ENCODE data around the gene TBCD. TPM values are rescaled to one million over a fixed set of nuclear protein-coding genes. Genes with fewer than 3 reads are reported as not detected.
"Not testable (repeated sequence)": the region's sequence is repeated elsewhere in the genome, so short reads cannot be mapped to it uniquely, and the experiment has no call there.

TBCD gene
- polyA plus RNA-seq, 3 donors, result 62.9 to 91.6 (median 74.2) TPM

DNA sequence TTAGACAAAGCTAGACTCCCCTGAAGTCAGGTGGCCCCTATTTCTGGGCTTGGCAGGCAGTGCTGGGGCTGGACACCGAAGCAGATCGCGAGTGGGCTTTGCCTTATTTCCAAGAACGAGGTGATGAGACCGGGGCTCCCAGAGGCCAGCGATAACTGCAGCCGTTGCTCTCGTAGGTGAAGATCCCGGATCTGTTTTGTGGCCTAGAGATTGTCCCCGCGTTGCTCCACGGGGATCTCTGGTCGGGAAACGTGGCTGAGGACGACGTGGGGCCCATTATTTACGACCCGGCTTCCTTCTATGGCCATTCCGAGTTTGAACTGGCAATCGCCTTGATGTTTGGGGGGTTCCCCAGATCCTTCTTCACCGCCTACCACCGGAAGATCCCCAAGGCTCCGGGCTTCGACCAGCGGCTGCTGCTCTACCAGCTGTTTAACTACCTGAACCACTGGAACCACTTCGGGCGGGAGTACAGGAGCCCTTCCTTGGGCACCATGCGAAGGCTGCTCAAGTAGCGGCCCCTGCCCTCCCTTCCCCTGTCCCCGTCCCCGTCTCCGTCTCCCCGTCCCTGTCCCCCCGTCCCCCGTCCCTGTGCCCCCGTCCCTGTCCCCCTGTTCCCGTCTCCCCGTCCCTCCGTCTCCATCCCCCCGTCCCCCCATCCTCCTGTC is 1.5 kb upstream of the TBCD start:
- no peak for DNase-seq (ENCODE audit: extremely low read depth in 1 of 11, low read depth in 9 of 11, low spot score in 4 of 11)

DNA sequence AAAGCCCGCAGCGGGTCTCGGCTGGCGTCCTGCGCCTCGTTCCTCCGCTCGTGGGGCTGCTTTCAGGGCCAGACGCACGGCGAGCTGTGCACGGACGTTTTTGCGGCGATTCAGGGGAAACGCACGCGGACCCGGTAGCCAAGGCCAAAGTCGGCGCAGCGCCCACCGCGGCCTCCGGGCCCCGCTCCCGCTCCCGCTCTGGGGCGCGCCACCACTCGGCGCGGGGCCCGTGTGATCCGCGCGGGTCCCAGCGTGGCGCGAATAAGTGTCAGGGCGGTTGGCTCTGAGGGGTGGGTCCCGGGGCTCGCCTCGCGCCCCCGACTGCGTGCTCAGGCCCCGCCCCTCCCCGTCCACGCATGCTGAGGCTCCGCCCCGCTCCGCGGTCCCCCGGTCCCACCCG is 694 bp upstream of the TBCD start:
- peak in 2 of 11 donors; percentile 19 to 52 for DNase-seq (ENCODE audit: extremely low read depth in 1 of 11, low read depth in 9 of 11, low spot score in 4 of 11)

DNA sequence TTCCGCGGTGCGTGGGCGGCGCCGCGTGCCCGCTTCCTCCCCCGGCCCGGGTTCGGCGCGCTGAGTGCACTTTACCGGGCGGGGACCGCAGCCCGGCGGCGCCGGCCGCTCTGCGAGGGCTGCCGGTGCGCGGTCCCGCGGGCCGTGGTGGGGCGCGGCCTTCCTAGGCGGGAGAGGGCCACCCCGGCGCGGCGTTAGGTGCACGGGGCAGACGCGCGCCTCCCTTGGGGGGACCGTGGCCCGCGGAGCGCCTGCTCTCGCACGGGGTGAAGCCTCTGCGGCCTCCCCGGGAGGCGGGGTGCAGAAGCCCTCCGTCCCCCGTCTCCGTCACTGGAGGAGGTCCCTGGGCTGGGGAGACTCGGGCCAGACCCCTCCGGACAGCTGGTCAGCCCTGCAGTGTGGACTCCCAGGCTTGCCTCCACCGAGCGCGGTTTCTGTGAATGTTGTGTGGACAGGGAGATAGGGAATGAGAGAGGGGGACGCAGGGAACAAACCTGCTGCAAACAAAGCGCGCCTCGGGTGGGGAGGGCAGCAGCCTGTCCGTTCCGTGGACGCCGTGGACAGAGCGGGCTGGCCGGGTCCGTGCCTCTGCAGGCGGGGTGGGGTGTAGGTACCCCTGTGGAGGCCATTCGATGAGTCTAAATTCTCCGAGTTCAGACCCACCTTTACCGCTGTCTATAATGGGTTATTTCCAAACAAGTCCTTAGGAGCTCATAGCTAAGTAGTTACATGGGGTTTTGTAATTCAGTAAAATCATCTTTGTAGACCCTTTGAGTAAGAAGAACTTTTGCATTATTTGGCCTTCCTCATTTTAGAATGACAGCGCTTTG is 721 bp downstream of the TBCD start:
- no peak for DNase-seq (ENCODE audit: extremely low read depth in 1 of 11, low read depth in 9 of 11, low spot score in 4 of 11)

DNA sequence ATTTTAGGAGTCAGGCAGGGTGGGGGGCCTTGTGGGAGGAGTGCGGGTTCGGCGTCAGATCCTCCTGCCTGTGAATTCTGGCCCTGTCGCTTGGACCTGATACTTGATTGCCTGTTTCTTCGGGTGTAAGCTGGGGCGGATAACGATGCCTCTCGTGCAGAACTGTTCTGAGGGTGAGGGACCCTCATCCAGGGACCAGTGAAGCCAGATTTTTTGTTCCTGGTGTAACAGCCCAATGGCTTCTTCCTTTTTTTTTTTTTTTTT is 1.3 kb downstream of the TBCD start:
- no peak for DNase-seq (ENCODE audit: extremely low read depth in 1 of 11, low read depth in 9 of 11, low spot score in 4 of 11)

DNA sequence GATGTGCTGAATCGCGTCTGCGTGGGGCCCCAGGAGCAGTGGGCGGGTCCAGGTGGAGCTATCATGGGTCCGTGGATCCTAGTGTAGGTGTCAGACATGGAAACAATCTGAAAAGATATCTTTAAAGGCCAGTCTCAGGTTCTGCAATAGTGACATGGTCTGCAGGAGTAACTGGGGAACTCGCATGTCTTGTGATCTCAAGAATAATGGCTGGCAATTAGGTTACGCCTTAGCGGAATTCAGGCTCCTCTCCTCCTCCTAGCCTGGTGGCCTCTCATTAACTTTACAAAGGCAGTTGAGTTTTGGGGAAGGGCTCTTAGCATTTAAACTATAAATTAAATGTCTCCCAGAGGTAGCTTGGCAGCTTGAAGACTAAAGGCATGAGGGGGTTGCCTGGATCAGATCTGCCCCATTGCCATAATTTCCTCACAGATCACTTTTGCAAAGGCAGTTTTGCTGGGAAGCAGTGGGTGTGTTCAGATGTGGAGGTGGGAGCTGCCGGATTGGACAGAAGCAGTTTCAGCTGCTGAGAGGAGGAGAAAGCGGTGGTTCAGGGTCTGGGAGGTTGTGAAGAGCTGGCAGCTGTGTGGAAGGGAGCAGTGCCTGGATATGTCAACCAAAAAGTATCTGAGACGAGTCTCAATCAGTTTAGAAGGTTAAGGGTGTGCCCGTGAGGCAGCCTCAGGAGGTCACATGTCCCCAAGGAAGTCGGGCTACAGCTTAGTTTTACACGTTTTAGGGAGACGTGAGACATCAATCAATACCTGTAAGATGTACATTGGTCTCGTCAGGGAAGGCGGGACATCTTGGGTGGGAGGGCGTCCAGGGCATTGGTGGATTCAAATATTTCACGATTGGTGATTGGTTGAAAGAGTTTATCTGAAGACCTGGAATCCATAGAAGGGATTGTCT is 2.7 kb downstream of the TBCD start:
- DNase-seq (ENCODE audit: extremely low read depth in 1 of 11, low read depth in 9 of 11, low spot score in 4 of 11), result peak in 2 of 11 donors; percentile 37 to 53

DNA sequence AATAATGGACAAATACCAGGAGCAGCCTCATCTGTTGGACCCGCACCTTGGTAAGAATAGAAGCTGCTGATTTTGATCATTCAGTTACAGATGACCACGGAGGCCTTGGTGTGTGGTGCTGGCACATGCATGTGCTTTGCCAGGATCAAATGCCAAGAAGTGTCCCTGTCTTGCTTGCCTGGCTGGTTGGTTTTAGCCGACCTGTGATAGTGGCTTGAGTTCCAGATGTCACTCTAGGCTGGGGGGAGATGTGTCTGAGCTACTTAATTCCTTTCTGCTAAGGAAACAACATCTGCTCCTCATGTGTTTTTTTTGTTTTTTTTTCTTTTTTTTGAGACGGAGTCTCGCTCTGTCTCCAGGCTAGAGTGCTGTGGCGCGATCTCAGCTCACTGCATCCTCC is 4.3 kb downstream of the TBCD start:
- no peak for DNase-seq (ENCODE audit: extremely low read depth in 1 of 11, low read depth in 9 of 11, low spot score in 4 of 11)

DNA sequence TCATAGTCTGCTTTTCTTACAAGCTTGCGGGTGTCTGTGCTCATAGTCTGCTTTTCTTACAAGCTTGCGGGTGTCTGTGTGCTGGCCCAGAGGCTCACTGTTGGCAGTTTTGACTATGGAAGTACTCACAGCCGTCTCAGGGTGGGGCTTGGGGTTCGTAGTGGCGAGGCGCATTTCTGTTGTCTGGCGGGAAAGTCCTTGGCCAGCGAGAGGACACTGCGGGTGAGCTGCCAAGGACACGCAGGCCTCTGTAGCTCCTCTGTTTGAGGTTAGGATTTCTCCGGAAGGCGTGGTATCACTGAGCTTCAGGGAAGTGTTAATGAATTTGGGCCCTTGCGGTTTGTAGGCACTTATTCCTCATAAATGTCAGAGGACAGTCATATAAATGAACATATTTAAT is 13.5 kb downstream of the TBCD start:
- DNase-seq (ENCODE audit: extremely low read depth in 1 of 11, low read depth in 9 of 11, low spot score in 4 of 11), result no peak

DNA sequence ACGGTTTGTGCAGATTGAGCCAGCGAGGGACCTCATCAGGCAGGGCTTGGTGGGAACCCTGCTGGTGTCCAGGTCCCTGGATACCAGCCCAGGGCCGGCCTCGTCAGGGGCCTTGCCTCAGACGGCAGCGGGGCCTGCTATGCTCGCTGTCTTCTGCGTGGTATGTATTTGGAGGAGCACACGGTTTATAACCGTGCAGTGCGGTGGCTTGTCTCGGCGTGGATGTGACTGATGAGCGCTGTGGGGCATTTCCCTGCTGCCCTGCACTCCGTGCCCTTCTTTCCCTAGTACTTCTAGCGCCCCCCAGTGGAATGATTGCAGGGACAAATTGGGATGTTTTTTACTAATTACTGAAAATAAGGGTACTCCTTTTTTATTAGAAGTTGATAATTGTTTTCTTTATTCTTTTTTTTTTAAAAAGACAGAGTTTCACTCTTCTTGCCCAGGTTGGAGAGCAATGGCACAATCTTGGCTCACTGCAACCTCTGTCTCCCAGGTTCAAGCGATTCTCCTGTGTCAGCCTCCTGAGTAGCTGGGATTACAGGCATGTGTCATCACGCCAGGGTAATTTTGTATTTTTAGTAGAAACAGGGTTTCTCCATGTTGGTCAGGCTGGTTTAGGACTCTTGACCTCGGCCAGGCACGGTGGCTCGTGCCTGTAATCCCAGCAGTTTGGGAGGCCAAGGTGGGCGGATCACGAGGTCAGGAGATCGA is 15.3 kb downstream of the TBCD start:
- no peak for DNase-seq (ENCODE audit: extremely low read depth in 1 of 11, low read depth in 9 of 11, low spot score in 4 of 11)

DNA sequence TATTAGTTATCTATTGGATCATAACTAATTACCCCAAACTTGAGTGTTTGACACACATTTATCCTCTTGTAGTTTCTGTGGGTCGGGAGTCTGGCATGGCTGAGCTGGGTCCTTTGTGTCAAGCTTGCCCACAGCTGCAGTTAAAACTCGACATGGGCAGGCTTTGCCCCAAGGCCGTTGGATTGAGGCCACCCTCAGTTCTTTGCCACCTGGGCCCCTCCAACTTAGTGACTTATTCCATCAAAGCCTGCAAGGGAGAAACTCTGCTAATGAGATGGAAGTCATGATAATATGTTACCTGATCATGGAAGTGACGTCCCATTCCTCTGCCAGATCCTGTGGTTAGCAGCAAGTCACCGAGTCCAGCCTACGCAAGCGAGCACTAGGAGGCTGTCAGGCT is 17.2 kb downstream of the TBCD start:
- no peak for DNase-seq (ENCODE audit: extremely low read depth in 1 of 11, low read depth in 9 of 11, low spot score in 4 of 11)

DNA sequence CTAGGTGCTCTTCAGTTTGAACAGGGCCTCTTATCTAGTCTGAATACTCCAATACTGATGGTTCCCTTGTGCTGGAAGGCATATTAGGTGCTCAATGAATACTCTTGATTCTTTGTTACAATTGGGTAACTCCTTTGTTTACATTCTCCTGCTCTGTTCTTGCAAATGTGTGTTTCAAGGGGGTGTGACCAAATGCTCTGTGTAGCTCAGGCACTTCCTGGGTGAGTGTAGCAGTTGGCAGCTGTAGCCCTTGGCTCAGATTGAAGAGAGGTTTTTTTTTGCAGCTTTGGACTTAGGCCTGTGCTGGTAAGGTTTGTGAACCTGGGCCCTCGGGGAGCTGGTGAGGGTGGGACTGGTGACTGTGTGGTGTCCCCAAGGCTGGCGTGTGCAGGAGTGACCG is 20.2 kb downstream of the TBCD start:
- no peak for DNase-seq (ENCODE audit: extremely low read depth in 1 of 11, low read depth in 9 of 11, low spot score in 4 of 11)

DNA sequence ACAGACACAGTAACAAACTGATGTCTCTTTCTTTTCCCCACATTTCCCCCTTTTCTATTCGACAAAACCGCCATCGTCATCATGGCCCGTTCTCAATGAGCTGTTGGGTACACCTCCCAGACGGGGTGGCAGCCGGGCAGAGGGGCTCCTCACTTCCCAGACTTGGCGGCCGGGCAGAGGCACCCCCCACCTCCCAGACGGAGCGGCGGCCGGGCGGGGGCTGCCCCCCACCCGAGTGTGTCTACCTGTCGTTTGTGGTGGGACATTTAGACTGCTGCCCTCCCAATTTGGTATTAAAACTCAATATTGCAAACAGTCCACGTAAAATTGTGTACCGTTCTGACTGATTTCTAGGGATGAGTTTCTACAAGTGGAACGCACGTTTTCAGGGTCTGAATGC is 22.6 kb downstream of the TBCD start:
- not testable (repeated sequence) for DNase-seq (ENCODE audit: extremely low read depth in 1 of 11, low read depth in 9 of 11, low spot score in 4 of 11)

DNA sequence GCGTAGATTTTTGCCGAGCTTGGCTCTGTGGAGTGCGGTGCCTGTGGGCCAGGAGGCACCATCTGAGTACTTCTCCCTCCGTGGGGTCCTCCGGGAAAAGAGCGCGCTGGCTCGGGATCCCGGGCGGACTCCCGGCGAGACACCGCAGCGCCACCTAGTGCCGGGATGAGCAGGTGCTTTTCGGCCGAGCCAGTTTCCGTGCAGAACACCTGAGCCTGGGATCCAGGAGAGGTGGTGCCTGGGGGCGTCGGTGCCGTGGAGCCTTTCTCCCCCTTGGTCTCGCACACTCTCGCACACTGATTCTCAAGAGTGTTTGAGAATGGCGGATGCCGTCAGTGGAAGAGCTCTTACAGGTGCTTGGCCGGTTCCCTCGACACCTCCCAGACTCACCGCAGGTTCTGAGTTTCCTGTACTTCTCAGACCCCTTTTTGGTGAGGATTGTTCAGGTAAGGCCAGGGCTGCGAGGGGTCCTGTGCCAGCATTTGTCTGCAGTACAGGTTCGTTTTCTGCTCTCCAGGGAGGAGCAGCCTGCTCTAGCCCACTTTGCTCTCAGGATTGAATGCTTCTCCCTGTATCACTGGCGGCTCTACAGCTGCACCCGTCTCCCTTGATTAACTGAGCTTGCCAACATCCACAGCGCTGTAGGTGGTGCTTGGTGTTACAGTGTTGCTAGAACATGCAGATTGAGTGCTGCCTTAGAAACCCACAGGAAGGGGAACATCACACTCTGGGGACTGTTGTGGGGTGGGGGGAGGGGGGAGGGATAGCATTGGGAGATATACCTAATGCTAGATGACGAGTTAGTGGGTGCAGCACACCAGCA is 23.3 kb downstream of the TBCD start:
- peak in 4 of 11 donors; percentile 37 to 58 (median 43) for DNase-seq (ENCODE audit: extremely low read depth in 1 of 11, low read depth in 9 of 11, low spot score in 4 of 11)

DNA sequence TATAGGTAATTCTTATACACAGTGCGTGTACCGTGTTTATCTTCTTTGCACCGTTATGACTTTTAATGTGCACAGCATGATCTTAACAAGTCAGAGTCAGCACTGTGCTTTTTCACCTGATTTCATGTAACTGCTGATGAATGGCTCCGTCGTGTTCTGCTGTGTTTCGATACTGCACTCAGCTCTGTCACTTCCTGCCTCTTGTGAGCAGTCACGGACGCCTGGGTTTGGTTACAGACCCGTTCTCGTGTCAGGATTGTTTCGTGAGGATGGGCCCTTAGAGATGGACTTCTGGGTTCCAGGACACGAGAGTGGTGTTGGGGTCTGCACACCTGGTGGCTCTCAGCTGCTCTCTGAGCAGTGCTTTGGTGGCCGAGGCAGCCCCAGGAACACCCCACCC is 24.6 kb downstream of the TBCD start:
- no peak for DNase-seq (ENCODE audit: extremely low read depth in 1 of 11, low read depth in 9 of 11, low spot score in 4 of 11)

DNA sequence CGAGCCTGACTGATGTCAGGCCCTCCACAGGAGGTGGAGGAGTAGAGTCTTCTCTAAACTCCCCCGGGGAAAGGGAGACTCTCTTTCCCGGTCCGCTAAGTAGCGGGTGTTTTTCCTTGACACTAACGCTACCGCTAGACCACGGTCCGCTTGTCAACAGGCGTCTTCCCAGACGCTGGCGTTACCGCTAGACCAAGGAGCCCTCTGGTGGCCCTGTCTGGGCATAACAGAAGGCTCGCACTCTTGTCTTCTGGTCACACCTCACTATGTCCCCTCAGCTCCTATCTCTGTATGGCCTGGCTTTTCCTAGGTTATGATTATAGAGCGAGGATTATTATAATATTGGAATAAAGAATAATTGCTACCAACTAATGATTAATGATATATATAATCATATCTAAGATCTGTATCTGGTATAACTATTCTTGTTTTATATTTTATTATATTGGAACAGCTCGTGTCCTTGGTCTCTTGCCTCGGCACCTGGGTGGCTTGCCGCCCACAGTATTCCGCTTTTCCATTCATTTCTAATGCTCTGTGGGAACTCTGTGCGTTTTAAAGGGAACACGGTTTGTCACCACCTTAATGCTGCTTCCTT is 26.0 kb downstream of the TBCD start:
- DNase-seq (ENCODE audit: extremely low read depth in 1 of 11, low read depth in 9 of 11, low spot score in 4 of 11), result not testable (repeated sequence)

DNA sequence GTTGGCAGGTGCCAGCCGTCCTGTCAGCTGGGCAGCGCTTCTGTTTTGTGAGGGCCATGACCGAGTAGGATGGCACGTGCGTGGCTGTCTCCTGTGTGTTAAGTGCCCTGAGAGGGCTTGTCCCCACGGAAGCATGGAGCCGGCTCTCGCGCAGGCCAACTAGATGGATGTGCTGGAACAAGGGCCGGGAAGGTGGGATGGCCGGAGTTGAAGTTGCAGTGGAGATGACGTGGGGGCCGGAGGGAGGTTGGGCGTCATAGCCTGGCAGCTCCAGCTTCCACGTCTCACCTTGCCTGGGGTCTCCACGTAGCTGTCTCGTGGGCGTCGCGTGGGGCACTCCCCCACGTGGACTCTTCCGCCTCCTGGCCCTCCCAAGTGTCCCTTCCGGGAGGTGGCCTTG is 27.7 kb downstream of the TBCD start:
- no peak for DNase-seq (ENCODE audit: extremely low read depth in 1 of 11, low read depth in 9 of 11, low spot score in 4 of 11)

DNA sequence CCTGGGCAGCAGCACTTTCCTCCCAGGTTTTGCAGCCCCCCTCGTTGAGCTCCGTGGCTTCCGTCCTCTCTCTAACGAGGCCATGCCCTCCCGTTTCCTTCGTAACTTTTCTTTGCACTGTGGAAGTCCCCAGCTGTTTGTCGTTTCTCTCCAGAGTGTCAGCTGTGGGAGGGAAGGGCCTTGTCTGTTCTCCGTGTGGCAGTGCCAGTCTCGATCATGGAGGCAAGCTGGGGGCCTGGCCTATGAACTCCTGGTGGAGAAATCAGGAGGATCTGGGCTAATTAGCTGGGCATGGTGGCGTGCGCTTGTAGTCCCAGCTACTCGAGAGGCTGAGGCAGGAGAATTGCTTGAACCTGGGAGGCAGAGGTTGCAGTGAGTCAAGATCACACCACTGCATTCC is 28.3 kb downstream of the TBCD start:
- no peak for DNase-seq (ENCODE audit: extremely low read depth in 1 of 11, low read depth in 9 of 11, low spot score in 4 of 11)

DNA sequence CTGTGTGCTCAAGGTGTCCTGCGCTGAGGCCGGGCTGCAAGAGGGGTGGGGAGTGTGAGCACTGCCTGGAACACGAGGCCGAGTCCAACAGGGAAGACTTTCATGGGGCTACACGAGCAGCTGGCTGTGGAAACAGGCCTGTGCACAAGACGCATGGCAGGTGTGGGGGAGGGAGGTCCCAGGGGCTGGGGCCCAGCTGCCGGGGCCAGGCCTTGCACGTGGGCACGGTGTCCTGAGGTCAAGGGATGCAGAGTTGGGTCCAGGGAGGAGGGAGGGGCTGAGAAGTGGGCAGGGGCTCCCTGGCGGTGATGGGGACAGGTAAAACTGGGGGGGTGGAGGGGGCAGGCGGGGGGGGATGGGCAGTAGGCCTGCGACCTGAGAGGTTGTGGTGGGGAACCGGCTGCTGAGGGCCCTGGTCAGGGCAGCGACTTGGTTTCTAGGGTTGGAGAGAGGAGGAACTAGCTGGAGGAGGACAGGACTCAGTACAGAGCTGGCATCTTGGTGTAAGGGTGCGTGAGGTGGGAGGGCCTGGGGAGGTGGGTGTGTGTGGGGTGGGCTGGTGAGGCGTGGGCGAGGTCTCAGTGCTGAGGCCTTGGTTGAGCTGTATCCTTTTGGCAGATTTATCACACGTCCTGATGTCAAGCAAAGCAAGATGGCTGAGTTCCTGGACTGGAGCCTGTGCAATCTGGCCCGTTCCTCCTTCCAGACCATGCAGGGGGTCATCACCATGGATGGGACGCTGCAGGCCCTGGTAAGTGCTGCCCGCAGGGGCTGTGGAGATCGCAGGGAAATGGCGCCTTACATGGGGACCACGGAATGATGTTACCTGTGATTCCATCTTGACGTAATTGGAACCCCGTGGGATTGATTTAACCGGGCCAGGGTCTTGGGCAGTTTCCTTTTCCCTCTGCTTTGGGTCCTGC is 29.4 kb downstream of the TBCD start:
- no peak for DNase-seq (ENCODE audit: extremely low read depth in 1 of 11, low read depth in 9 of 11, low spot score in 4 of 11)

All from renal cortex interstitium (tissue), 11 donors.